Type B pancreatic cell (in vitro differentiated cells): ENCODE measurements around the gene HGS. TPM values are rescaled to one million over a fixed set of nuclear protein-coding genes. Genes with fewer than 3 reads are reported as not detected.

ENCODE experiments used
- DNase-seq: peaks from one replicate; pipeline ENCODE4 v3.0.0; 2021; ENCODE audit warnings: mixed read lengths; ENCODE audit not compliant: unreplicated experiment; ENCODE audit errors: extremely low spot score
- H3K27ac Mint-ChIP-seq: 2 replicates; pipeline ENCODE4 v1.8.0; 2021; ENCODE audit warnings: mild to moderate bottlenecking, mixed read lengths
- H3K27me3 Mint-ChIP-seq: 2 replicates; pipeline ENCODE4 v1.8.0; 2021; ENCODE audit warnings: mixed read lengths
- H3K36me3 Mint-ChIP-seq: 2 replicates; pipeline ENCODE4 v1.8.0; 2021; ENCODE audit warnings: mixed read lengths
- H3K4me1 Mint-ChIP-seq: one replicate; pipeline ENCODE4 v1.8.0; 2021; ENCODE audit warnings: mixed read lengths; ENCODE audit not compliant: unreplicated experiment
- H3K4me3 Mint-ChIP-seq: 2 replicates; pipeline ENCODE4 v1.8.0; 2021; ENCODE audit warnings: mild to moderate bottlenecking, mixed read lengths
- H3K9me3 Mint-ChIP-seq: 2 replicates; pipeline ENCODE4 v1.8.0; 2021; ENCODE audit warnings: mixed read lengths
- CTCF ChIP-seq: fragments of 200-600 bp; sonication (generic); conservative IDR thresholded peaks from 2 replicates; pipeline ENCODE4 v1.5.0; 2021; ENCODE audit warnings: antibody characterized with exemption, mild to moderate bottlenecking
- total RNA-seq: library from RNA; stranded (reverse); gene quantifications from 2 replicates; pipeline ENCODE4 v1.2.1, GENCODE V29; 2021; ENCODE audit warnings: low replicate concordance

Gene HGS
- total RNA-seq, 1 donor from 2014 or later = 115 TPM

GRCh38 chr17:81640011-81640410, 43.8 kb upstream of the HGS start:
- no peak overlapping the region for H3K27ac Mint-ChIP-seq
- H3K36me3 Mint-ChIP-seq = no peaks in the 10 kb centered on the region
- no peaks in the 10 kb centered on the region for H3K27me3 Mint-ChIP-seq
- no peak for DNase-seq
- TF ChIP-seq CTCF = no peak
- no peaks in the 10 kb centered on the region for H3K9me3 Mint-ChIP-seq
- H3K4me1 Mint-ChIP-seq = peaks cover 12% of the 10 kb centered on the region
- no peak overlapping the region for H3K4me3 Mint-ChIP-seq

- H3K4me3 Mint-ChIP-seq = no peak overlapping the region
- peaks cover 4% of the 10 kb centered on the region for H3K4me1 Mint-ChIP-seq
Measured at GRCh38 chr17:81641825-81642489, 41.9 kb upstream of the HGS start.

GRCh38 chr17:81644496-81644895, 39.3 kb upstream of the HGS start:
- no peaks in the 10 kb centered on the region for H3K9me3 Mint-ChIP-seq
- no peaks in the 10 kb centered on the region for H3K4me1 Mint-ChIP-seq
- peaks cover 6% of the 10 kb centered on the region for H3K27me3 Mint-ChIP-seq
- DNase-seq = no peak
- H3K4me3 Mint-ChIP-seq = no peak overlapping the region
- H3K27ac Mint-ChIP-seq = no peak overlapping the region
- TF ChIP-seq CTCF = no peak
- H3K36me3 Mint-ChIP-seq = no peaks in the 10 kb centered on the region

More at GRCh38 chr17:81641825-81642489, 41.9 kb upstream of the HGS start:
- TF ChIP-seq CTCF = no peak
- Mint-ChIP-seq H3K27me3 (no peaks in the 10 kb centered on the region), H3K36me3 (no peaks in the 10 kb centered on the region), H3K27ac (no peak overlapping the region), H3K9me3 (no peaks in the 10 kb centered on the region)
- DNase-seq = no peak

GRCh38 chr17:81644976-81645952, 38.5 kb upstream of the HGS start:
- no peak for TF ChIP-seq CTCF
- Mint-ChIP-seq H3K27ac (no peak overlapping the region), H3K27me3 (peaks cover 6% of the 10 kb centered on the region), H3K36me3 (no peaks in the 10 kb centered on the region), H3K9me3 (no peaks in the 10 kb centered on the region), H3K4me1 (no peaks in the 10 kb centered on the region), H3K4me3 (no peak overlapping the region)
- DNase-seq = no peak

GRCh38 chr17:81646869-81647600, 36.8 kb upstream of the HGS start:
- no peak overlapping the region for H3K27ac Mint-ChIP-seq
- peaks cover 4% of the 10 kb centered on the region for H3K4me1 Mint-ChIP-seq
- TF ChIP-seq CTCF = no peak
- H3K36me3 Mint-ChIP-seq = no peaks in the 10 kb centered on the region
- peaks cover 6% of the 10 kb centered on the region for H3K27me3 Mint-ChIP-seq
- no peak for DNase-seq
- no peak overlapping the region for H3K4me3 Mint-ChIP-seq
- H3K9me3 Mint-ChIP-seq = no peaks in the 10 kb centered on the region
